ENCODE results near the gene ANAPC13.

- TF ChIP-seq GATA2 (IDR thresholded peaks at IDR 0.05; ENCODE audit: low read depth, low read length) = no peak
- no peak for TF ChIP-seq GATA3 (IDR thresholded peaks at IDR 0.05; ENCODE audit: low read depth, low read length)
Observed at GRCh38 chr3:134449951-134450350, 35.8 kb downstream of the ANAPC13 start.
